K562 (cell line): Measurements from ENCODE around the gene TTC39B. TPM values are rescaled to one million over a fixed set of nuclear protein-coding genes. Genes with fewer than 3 reads are reported as not detected.

Source experiments
- ATAC-seq: fragments of 200-7000 bp; cut with Tn5 transposase; 3 replicates; pipeline ENCODE4 v1.9.1; 2020; ENCODE audit warnings: moderate library complexity
- BruUV-seq: library from RNA; stranded (reverse); fragments of 400-500 nt; replicated peaks from 2 replicates; lab custom pipeline; 2021; lab: Mats Ljungman, UMichigan
- CTCF ChIA-PET: fragments of 300-600 bp; formaldehyde crosslinking; extraction: SDS; loops from one replicate; lab custom pipeline; 2021; ENCODE audit warnings: low intra/inter-chr PET ratio; lab: Yijun Ruan, JAX
- POLR2A ChIA-PET: fragments of 300-600, 350-650 bp; sonication (Branson Sonifier 250); formaldehyde crosslinking; extraction: SDS; loops from one replicate; lab custom pipeline; 2021; ENCODE audit warnings: antibody characterized with exemption, inconsistent platforms; lab: Yijun Ruan, JAX
- DNase-seq, 4 experiments: peaks; one replicate each; pipeline versions ENCODE4 v3.0.0 to v3.0.0-alpha.2; 2011 to 2018; ENCODE audit warnings: low spot score in 3 of 4, mixed read lengths in 3 of 4; ENCODE audit errors: extremely low read depth in 1 of 4
- FAIRE-seq: peaks from 2 replicates; lab custom pipeline; 2011; peaks lifted over from hg19 to GRCh38; lab: Jason Lieb, UNC
- H2AFZ ChIP-seq: 2 replicates; pipeline ENCODE4 v1.6.0; 2011; ENCODE audit warnings: low read depth, low read length, control low read depth, inconsistent platforms
- H3K27ac ChIP-seq: fragments of 200-600 bp; 3 replicates; pipeline ENCODE4 v1.8.0; 2011; ENCODE audit warnings: low read depth, mild to moderate bottlenecking, control low read depth, inconsistent platforms, low read length, moderate library complexity, mixed read lengths; ENCODE audit errors: extremely low read depth
- H3K27me3 ChIP-seq, 2 experiments: fragments of 300-600 bp in 1 of 2; 2 replicates in 1 of 2; 3 replicates in 1 of 2; pipeline versions ENCODE4 v1.6.0 to v1.8.0; 2011; ENCODE audit warnings: inconsistent platforms in 2 of 2, low read length in 2 of 2, mild to moderate bottlenecking in 1 of 2, mixed read lengths in 1 of 2, moderate library complexity in 1 of 2; ENCODE audit not compliant: control insufficient read depth in 2 of 2, insufficient read depth in 2 of 2
- H3K36me3 ChIP-seq: fragments of 300-600 bp; 3 replicates; pipeline ENCODE4 v1.8.0; 2011; ENCODE audit warnings: mild to moderate bottlenecking, low read length, inconsistent platforms; ENCODE audit not compliant: control insufficient read depth, insufficient read depth
- H3K4me1 ChIP-seq, 2 experiments: fragments of 200-600 bp in 1 of 2; replicated peaks in 1 of 2; 2 replicates in 1 of 2; 3 replicates in 1 of 2; pipeline versions ENCODE4 v1.5.1 to v1.8.0; 2011; ENCODE audit warnings: inconsistent platforms in 2 of 2, low read length in 2 of 2, mild to moderate bottlenecking in 1 of 2, mixed read lengths in 1 of 2, moderate library complexity in 1 of 2; ENCODE audit not compliant: control insufficient read depth in 2 of 2, insufficient read depth in 2 of 2
- H3K4me2 ChIP-seq: 2 replicates; pipeline ENCODE4 v1.6.1; 2011; ENCODE audit warnings: low read length, control low read depth, inconsistent platforms, mixed read lengths; ENCODE audit not compliant: insufficient read depth
- H3K4me3 ChIP-seq: fragments of 200-600 bp; sonication (generic), shearing (Covaris generic); 2 replicates; pipeline ENCODE4 v1.5.1; 2016; ENCODE audit warnings: control low read depth, inconsistent platforms
- H3K79me2 ChIP-seq: fragments of 200-600 bp; 3 replicates; pipeline ENCODE4 v1.8.0; 2011; ENCODE audit warnings: low read length, inconsistent platforms; ENCODE audit not compliant: control insufficient read depth, insufficient read depth
- H3K9ac ChIP-seq, 2 experiments: 2 replicates each; pipeline versions ENCODE4 v1.6.0 to v1.6.1; 2011; ENCODE audit warnings: low read depth in 2 of 2, low read length in 2 of 2, control low read depth in 1 of 2, inconsistent platforms in 1 of 2, mild to moderate bottlenecking in 1 of 2, mixed read lengths in 1 of 2; ENCODE audit not compliant: insufficient read depth in 1 of 2
- H3K9me1 ChIP-seq: one replicate; pipeline ENCODE4 v1.6.0; 2011; ENCODE audit warnings: inconsistent platforms, mild to moderate bottlenecking, low read length, moderate library complexity; ENCODE audit not compliant: control insufficient read depth, insufficient read depth
- H3K9me3 ChIP-seq: replicated peaks from 2 replicates; pipeline ENCODE4 v1.5.1; 2011; ENCODE audit warnings: low read depth, low read length, inconsistent platforms; ENCODE audit not compliant: control insufficient read depth, insufficient read depth
- H4K20me1 ChIP-seq: replicated peaks from 2 replicates; pipeline ENCODE4 v1.6.1; 2011; ENCODE audit warnings: low read length, inconsistent platforms, mixed read lengths; ENCODE audit not compliant: control insufficient read depth, insufficient read depth
- ELF2 ChIP-seq: fragments of 250-450 bp; sonication (Bioruptor Pico); IDR thresholded peaks from 2 replicates; pipeline ENCODE4 v1.5.0; 2021; ENCODE audit warnings: mild to moderate bottlenecking
- JUNB ChIP-seq: fragments of 450-650 bp; formaldehyde crosslinking; conservative IDR thresholded peaks from 2 replicates; pipeline ENCODE4 v1.4.0; 2020; ENCODE audit warnings: mild to moderate bottlenecking
- MBD2 ChIP-seq: sonication (generic); IDR thresholded peaks from 2 replicates; pipeline ENCODE4 v1.6.1; 2016; ENCODE audit warnings: low read depth, borderline replicate concordance
- ZC3H4 ChIP-seq: sonication (generic); formaldehyde crosslinking; IDR thresholded peaks from 2 replicates; pipeline ENCODE4 v1.9.0; 2021; ENCODE audit warnings: missing genetic modification reagents, borderline replicate concordance
- ZNF121 ChIP-seq: sonication (generic); formaldehyde crosslinking; conservative IDR thresholded peaks from 2 replicates; pipeline ENCODE4 v1.8.0; 2022; ENCODE audit warnings: missing genetic modification reagents
- WGBS: fragments of 100-300 bp; shearing (Covaris generic); methylation state at CpG from one replicate; pipeline ENCODE4 v1.1.6; 2016; ENCODE audit warnings: low coverage, mixed read lengths; ENCODE audit not compliant: insufficient coverage; ENCODE audit errors: missing lambda C conversion rate; 5-methylcytosine and 5-hydroxymethylcytosine counted together
- in situ Hi-C: fragments of 300-500 bp; cut with MboI; formaldehyde crosslinking; loops from 4 replicates; pipeline ENCODE4 v1.15.0; 2018; ENCODE audit warnings: inconsistent platforms, mixed read lengths
- intact Hi-C: fragments of 100-400 bp; cut with micrococcal nuclease; formaldehyde crosslinking; loops from 2 replicates; pipeline ENCODE4 v1.14.2; 2022
- polyA plus RNA-seq, 8 experiments: library from polyadenylated mRNA; depleted of rRNA in 4 of 8; stranded (reverse) in 5 of 8; unstranded in 3 of 8; fragments of >200 nt; fragmentation: Nextera tagmentation in 2 of 8; fragmentation: Illumina TruSeq in 1 of 8; extraction: Ambion mirVana in 2 of 8; extraction: Trizol in 1 of 8; gene quantifications; 2 replicates each; pipeline versions ENCODE4 v1.2.1 to v1.2.3, GENCODE V29; 2011 to 2014; ENCODE audit warnings: inconsistent platforms in 1 of 8, missing spikeins in 1 of 8
- total RNA-seq, 7 experiments: library from RNA; depleted of rRNA in 6 of 7; stranded (reverse); fragments of >200 nt in 6 of 7; fragmentation: Illumina TruSeq in 2 of 7; extraction: Trizol in 2 of 7; gene quantifications; 2 replicates each; pipeline versions ENCODE4 v1.2.1 to v1.2.3, GENCODE V29; 2011 to 2021; ENCODE audit warnings: low replicate concordance in 1 of 7
- TF ChIP-seq, protein P1 (sequence below): IDR thresholded peaks from 2 replicates; pipeline ENCODE4 v1.6.1; 2016; ENCODE audit warnings: missing genetic modification characterization, missing compliant biosample characterization

The TTC39B gene
- total and polyA plus RNA-seq, 9 of the 15 experiments (the other 6 are each of a cell fraction or from before 2014, with no cell fraction given), result 0.32 to 1.2 (median 0.95) TPM

DNA sequence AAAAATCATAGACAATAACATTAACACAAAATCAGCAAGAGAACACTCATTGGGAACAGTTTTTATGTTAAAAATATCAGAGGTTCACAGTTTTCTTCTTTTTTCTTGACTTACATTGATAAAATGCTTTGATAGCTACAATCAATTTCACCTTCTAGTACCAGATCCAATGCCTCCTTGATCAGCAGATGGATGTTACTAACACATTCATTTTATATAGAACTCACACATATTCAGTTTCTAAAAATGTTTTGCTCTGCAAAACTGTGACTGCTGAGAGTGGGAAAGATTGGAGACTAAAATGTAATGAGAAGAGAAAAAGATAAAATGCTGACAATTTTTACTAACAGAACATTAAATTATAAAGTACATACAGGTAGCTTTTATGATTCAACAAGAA is 143.1 kb downstream of the TTC39B start:
- POLR2A ChIA-PET, result no interaction called here
- no TSS peak for BruUV-seq

DNA sequence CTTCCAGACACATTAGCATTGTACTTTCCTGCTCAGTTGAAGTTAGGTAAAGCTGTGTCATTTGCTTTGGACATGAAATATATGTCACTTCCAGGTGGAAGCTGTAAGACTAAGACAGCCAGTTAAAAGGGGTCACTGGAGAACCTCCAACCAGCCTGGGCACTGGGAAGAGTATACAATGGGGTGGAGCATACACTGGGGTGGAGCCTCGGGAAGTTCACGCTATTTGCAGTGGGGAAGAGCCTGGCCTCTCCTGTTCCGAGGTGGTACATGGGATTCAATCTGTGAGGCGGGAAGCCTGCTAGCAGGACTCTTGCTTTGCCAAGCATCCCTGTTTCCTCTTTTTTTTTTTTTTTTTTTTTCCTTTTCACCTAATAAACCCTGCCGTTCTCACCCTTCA is 145.3 kb downstream of the TTC39B start:
- ATAC-seq (no peak), DNase-seq (no peak), FAIRE-seq (no peak)
- CTCF ChIA-PET, result no interaction called here
- in situ Hi-C loops (no loop called here), intact Hi-C loops (no loop called here)
- Histone ChIP-seq H3K4me2 (no peak overlapping the region), H3K27me3 (no peaks in the 10 kb centered on the region), H3K4me3 (no peak overlapping the region), H3K27ac (no peak overlapping the region), H3K9me3 (no peaks in the 10 kb centered on the region), H3K36me3 (no peaks in the 10 kb centered on the region), H4K20me1 (no peaks in the 10 kb centered on the region), H3K9ac (no peak overlapping the region), H2AFZ (no peak overlapping the region), H3K79me2 (no peaks in the 10 kb centered on the region), H3K4me1 (no peaks in the 10 kb centered on the region), H3K9me1 (no peaks in the 10 kb centered on the region)
- TF ChIP-seq, protein P1, sequence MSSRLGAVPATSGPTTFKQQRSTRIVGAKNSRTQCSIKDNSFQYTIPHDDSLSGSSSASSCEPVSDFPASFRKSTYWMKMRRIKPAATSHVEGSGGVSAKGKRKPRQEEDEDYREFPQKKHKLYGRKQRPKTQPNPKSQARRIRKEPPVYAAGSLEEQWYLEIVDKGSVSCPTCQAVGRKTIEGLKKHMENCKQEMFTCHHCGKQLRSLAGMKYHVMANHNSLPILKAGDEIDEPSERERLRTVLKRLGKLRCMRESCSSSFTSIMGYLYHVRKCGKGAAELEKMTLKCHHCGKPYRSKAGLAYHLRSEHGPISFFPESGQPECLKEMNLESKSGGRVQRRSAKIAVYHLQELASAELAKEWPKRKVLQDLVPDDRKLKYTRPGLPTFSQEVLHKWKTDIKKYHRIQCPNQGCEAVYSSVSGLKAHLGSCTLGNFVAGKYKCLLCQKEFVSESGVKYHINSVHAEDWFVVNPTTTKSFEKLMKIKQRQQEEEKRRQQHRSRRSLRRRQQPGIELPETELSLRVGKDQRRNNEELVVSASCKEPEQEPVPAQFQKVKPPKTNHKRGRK (tag), result no peak
- TF ChIP-seq MBD2, result no peak
- WGBS, result 0% methylated on average over 3 of the region's 5 CpGs
- POLR2A ChIA-PET, result interaction anchor here (1.3 kb wide), 1 partner anchor 11 kb away, joined by 3 read pairs; no protein-coding TSS in a partner anchor
- no TSS peak for BruUV-seq

More for the DNA sequence above, 143.1 kb downstream of the TTC39B start:
- Histone ChIP-seq H3K4me2 (no peak overlapping the region), H3K4me1 (no peaks in the 10 kb centered on the region), H2AFZ (no peak overlapping the region), H3K36me3 (no peaks in the 10 kb centered on the region), H3K79me2 (no peaks in the 10 kb centered on the region), H4K20me1 (no peaks in the 10 kb centered on the region), H3K4me3 (no peak overlapping the region), H3K27me3 (no peaks in the 10 kb centered on the region), H3K27ac (no peak overlapping the region), H3K9me3 (no peaks in the 10 kb centered on the region), H3K9me1 (no peaks in the 10 kb centered on the region), H3K9ac (no peak overlapping the region)
- in situ Hi-C loops, result no loop called here
- no peak for ATAC-seq
- intact Hi-C loops, result no loop called here
- no peak for DNase-seq
- TF ChIP-seq JUNB (CRISPR knock-in tag) (no peak), ZC3H4 (CRISPR knock-in tag) (no peak), ELF2 (no peak), ZNF121 (CRISPR knock-in tag) (no peak)
- CTCF ChIA-PET, result interaction anchor here (0.5 kb wide), 1 partner anchor 47 kb away, joined by 3 read pairs; no protein-coding TSS in a partner anchor
- no peak for FAIRE-seq
